HepG2 (cell line): ENCODE results near the gene MYLK. TPM values are rescaled to one million over a fixed set of nuclear protein-coding genes. Genes with fewer than 3 reads are reported as not detected.

Experiments used
- FOSL2 ChIP-seq: sonication (generic); formaldehyde crosslinking; IDR thresholded peaks from 2 replicates; pipeline ENCODE4 v1.4.0; 2020; ENCODE audit warnings: missing genetic modification reagents
- HIVEP1 ChIP-seq: sonication (generic); formaldehyde crosslinking; IDR thresholded peaks from 2 replicates; pipeline ENCODE4 v1.4.0; 2020; ENCODE audit warnings: mild to moderate bottlenecking, missing genetic modification reagents
- SP140L ChIP-seq: sonication (generic); formaldehyde crosslinking; IDR thresholded peaks from 2 replicates; pipeline ENCODE4 v1.4.0; 2020; ENCODE audit warnings: missing genetic modification reagents, borderline replicate concordance
- ZMYM3 ChIP-seq: sonication (generic); formaldehyde crosslinking; IDR thresholded peaks from 2 replicates; pipeline ENCODE4 v1.5.1; 2020; ENCODE audit warnings: mild to moderate bottlenecking, missing genetic modification reagents
- ZNF225 ChIP-seq: sonication (generic); formaldehyde crosslinking; IDR thresholded peaks from 2 replicates; pipeline ENCODE4 v1.4.0; 2020; ENCODE audit warnings: mild to moderate bottlenecking, missing genetic modification reagents
- ZNF792 ChIP-seq: IDR thresholded peaks from 2 replicates; pipeline ENCODE4 v1.6.1; 2016
- polyA plus RNA-seq, 8 experiments: library from polyadenylated mRNA; depleted of rRNA in 3 of 8; stranded (reverse) in 7 of 8; unstranded in 1 of 8; fragments of >200 nt; fragmentation: Illumina TruSeq in 4 of 8; extraction: Trizol in 4 of 8; gene quantifications; 2 replicates each; pipeline versions ENCODE4 v1.2.1 to v1.2.3, GENCODE V29; 2011 to 2016; ENCODE audit warnings: low read depth in 4 of 8, missing spikeins in 1 of 8, mixed read lengths in 1 of 8; ENCODE audit not compliant: insufficient read depth in 1 of 8
- total RNA-seq, 5 experiments: library from RNA; depleted of rRNA; stranded (reverse); fragments of >200 nt; fragmentation: Illumina TruSeq; extraction: Trizol; gene quantifications; 2 replicates each; pipeline ENCODE4 v1.2.3, GENCODE V29; 2016; ENCODE audit warnings: low read depth in 1 of 5
- TF ChIP-seq, protein P1 (sequence below): sonication (generic); formaldehyde crosslinking; IDR thresholded peaks from 2 replicates; pipeline ENCODE4 v1.9.0; 2021; ENCODE audit warnings: mild to moderate bottlenecking, missing genetic modification reagents
- TF ChIP-seq, protein P2 (sequence below): sonication (generic); formaldehyde crosslinking; IDR thresholded peaks from 2 replicates; pipeline ENCODE4 v1.4.0; 2020; ENCODE audit warnings: missing genetic modification reagents
- TF ChIP-seq, protein P3 (sequence below): sonication (generic); formaldehyde crosslinking; IDR thresholded peaks from 2 replicates; pipeline ENCODE4 v1.4.0; 2020; ENCODE audit warnings: missing genetic modification reagents, borderline replicate concordance
- TF ChIP-seq, protein P4 (sequence below): fragments of 450-650 bp; IDR thresholded peaks from 2 replicates; pipeline ENCODE4 v1.6.1; 2017
- TF ChIP-seq, protein P5 (sequence below): sonication (generic); formaldehyde crosslinking; IDR thresholded peaks from 2 replicates; pipeline ENCODE4 v1.9.0; 2021; ENCODE audit warnings: missing genetic modification reagents, borderline replicate concordance
- TF ChIP-seq, protein P6 (sequence below): sonication (generic); formaldehyde crosslinking; IDR thresholded peaks from 2 replicates; pipeline ENCODE4 v1.4.0; 2020; ENCODE audit warnings: low read depth, mild to moderate bottlenecking, missing genetic modification reagents

MYLK gene
- total and polyA plus RNA-seq, 2 of the 13 experiments (the other 11 are each of a cell fraction or from before 2014, with no cell fraction given): 10.6 to 34.9 TPM

DNA sequence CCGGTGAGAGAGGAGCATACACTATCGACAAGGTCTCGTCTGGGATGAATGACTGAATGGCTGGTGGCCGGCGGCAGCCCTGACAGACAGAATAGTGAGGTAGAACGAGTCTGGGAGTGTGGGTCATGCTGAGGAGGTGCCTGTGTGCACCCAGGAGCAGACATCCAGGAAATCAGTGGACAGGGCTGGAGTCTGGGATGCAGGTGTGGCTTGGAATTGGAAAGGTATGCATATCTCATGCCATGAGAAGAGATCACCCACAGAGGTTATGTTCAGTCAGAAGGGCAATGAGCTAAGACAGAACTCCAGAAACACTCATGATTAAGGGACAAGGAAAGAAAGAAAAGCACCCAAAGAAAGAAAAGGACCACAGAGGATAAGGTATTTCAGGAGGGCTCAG is 320.1 kb downstream of the MYLK start (continued):
- TF ChIP-seq, protein P1, sequence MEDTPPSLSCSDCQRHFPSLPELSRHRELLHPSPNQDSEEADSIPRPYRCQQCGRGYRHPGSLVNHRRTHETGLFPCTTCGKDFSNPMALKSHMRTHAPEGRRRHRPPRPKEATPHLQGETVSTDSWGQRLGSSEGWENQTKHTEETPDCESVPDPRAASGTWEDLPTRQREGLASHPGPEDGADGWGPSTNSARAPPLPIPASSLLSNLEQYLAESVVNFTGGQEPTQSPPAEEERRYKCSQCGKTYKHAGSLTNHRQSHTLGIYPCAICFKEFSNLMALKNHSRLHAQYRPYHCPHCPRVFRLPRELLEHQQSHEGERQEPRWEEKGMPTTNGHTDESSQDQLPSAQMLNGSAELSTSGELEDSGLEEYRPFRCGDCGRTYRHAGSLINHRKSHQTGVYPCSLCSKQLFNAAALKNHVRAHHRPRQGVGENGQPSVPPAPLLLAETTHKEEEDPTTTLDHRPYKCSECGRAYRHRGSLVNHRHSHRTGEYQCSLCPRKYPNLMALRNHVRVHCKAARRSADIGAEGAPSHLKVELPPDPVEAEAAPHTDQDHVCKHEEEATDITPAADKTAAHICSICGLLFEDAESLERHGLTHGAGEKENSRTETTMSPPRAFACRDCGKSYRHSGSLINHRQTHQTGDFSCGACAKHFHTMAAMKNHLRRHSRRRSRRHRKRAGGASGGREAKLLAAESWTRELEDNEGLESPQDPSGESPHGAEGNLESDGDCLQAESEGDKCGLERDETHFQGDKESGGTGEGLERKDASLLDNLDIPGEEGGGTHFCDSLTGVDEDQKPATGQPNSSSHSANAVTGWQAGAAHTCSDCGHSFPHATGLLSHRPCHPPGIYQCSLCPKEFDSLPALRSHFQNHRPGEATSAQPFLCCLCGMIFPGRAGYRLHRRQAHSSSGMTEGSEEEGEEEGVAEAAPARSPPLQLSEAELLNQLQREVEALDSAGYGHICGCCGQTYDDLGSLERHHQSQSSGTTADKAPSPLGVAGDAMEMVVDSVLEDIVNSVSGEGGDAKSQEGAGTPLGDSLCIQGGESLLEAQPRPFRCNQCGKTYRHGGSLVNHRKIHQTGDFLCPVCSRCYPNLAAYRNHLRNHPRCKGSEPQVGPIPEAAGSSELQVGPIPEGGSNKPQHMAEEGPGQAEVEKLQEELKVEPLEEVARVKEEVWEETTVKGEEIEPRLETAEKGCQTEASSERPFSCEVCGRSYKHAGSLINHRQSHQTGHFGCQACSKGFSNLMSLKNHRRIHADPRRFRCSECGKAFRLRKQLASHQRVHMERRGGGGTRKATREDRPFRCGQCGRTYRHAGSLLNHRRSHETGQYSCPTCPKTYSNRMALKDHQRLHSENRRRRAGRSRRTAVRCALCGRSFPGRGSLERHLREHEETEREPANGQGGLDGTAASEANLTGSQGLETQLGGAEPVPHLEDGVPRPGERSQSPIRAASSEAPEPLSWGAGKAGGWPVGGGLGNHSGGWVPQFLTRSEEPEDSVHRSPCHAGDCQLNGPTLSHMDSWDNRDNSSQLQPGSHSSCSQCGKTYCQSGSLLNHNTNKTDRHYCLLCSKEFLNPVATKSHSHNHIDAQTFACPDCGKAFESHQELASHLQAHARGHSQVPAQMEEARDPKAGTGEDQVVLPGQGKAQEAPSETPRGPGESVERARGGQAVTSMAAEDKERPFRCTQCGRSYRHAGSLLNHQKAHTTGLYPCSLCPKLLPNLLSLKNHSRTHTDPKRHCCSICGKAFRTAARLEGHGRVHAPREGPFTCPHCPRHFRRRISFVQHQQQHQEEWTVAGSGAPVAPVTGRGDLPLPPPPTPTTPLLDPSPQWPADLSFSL (CRISPR knock-in tag): no peak
- TF ChIP-seq FOSL2 (CRISPR knock-in tag): no peak
- TF ChIP-seq, protein P2, sequence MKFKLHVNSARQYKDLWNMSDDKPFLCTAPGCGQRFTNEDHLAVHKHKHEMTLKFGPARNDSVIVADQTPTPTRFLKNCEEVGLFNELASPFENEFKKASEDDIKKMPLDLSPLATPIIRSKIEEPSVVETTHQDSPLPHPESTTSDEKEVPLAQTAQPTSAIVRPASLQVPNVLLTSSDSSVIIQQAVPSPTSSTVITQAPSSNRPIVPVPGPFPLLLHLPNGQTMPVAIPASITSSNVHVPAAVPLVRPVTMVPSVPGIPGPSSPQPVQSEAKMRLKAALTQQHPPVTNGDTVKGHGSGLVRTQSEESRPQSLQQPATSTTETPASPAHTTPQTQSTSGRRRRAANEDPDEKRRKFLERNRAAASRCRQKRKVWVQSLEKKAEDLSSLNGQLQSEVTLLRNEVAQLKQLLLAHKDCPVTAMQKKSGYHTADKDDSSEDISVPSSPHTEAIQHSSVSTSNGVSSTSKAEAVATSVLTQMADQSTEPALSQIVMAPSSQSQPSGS (CRISPR knock-in tag): no peak
- TF ChIP-seq HIVEP1 (CRISPR knock-in tag): no peak
- no peak for TF ChIP-seq SP140L
- no peak for TF ChIP-seq ZNF225 (CRISPR knock-in tag)
- TF ChIP-seq, protein P3, sequence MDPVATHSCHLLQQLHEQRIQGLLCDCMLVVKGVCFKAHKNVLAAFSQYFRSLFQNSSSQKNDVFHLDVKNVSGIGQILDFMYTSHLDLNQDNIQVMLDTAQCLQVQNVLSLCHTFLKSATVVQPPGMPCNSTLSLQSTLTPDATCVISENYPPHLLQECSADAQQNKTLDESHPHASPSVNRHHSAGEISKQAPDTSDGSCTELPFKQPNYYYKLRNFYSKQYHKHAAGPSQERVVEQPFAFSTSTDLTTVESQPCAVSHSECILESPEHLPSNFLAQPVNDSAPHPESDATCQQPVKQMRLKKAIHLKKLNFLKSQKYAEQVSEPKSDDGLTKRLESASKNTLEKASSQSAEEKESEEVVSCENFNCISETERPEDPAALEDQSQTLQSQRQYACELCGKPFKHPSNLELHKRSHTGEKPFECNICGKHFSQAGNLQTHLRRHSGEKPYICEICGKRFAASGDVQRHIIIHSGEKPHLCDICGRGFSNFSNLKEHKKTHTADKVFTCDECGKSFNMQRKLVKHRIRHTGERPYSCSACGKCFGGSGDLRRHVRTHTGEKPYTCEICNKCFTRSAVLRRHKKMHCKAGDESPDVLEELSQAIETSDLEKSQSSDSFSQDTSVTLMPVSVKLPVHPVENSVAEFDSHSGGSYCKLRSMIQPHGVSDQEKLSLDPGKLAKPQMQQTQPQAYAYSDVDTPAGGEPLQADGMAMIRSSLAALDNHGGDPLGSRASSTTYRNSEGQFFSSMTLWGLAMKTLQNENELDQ: no peak
- TF ChIP-seq ZNF792: no peak
- TF ChIP-seq, protein P4, sequence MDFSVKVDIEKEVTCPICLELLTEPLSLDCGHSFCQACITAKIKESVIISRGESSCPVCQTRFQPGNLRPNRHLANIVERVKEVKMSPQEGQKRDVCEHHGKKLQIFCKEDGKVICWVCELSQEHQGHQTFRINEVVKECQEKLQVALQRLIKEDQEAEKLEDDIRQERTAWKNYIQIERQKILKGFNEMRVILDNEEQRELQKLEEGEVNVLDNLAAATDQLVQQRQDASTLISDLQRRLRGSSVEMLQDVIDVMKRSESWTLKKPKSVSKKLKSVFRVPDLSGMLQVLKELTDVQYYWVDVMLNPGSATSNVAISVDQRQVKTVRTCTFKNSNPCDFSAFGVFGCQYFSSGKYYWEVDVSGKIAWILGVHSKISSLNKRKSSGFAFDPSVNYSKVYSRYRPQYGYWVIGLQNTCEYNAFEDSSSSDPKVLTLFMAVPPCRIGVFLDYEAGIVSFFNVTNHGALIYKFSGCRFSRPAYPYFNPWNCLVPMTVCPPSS: no peak
- TF ChIP-seq, protein P5, sequence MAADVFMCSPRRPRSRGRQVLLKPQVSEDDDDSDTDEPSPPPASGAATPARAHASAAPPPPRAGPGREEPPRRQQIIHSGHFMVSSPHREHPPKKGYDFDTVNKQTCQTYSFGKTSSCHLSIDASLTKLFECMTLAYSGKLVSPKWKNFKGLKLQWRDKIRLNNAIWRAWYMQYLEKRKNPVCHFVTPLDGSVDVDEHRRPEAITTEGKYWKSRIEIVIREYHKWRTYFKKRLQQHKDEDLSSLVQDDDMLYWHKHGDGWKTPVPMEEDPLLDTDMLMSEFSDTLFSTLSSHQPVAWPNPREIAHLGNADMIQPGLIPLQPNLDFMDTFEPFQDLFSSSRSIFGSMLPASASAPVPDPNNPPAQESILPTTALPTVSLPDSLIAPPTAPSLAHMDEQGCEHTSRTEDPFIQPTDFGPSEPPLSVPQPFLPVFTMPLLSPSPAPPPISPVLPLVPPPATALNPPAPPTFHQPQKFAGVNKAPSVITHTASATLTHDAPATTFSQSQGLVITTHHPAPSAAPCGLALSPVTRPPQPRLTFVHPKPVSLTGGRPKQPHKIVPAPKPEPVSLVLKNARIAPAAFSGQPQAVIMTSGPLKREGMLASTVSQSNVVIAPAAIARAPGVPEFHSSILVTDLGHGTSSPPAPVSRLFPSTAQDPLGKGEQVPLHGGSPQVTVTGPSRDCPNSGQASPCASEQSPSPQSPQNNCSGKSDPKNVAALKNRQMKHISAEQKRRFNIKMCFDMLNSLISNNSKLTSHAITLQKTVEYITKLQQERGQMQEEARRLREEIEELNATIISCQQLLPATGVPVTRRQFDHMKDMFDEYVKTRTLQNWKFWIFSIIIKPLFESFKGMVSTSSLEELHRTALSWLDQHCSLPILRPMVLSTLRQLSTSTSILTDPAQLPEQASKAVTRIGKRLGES: no peak
- TF ChIP-seq ZMYM3: no peak
- TF ChIP-seq, protein P6, sequence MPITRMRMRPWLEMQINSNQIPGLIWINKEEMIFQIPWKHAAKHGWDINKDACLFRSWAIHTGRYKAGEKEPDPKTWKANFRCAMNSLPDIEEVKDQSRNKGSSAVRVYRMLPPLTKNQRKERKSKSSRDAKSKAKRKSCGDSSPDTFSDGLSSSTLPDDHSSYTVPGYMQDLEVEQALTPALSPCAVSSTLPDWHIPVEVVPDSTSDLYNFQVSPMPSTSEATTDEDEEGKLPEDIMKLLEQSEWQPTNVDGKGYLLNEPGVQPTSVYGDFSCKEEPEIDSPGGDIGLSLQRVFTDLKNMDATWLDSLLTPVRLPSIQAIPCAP (CRISPR knock-in tag): no peak
